ENCODE results near the gene CBX3. TPM values are rescaled to one million over a fixed set of nuclear protein-coding genes. Genes with fewer than 3 reads are reported as not detected.

Gene CBX3
- total RNA-seq, 1 donor from 2014 or later: 32.1 TPM

- no peak for TF ChIP-seq CTCF (IDR thresholded peaks at IDR 0.05)
These were observed 15.7 kb upstream of the CBX3 start for GRCh38 chr7:26185844-26186180.

GRCh38 chr7:26186364-26187311 is 14.9 kb upstream of the CBX3 start:
- no peak for TF ChIP-seq CTCF (IDR thresholded peaks at IDR 0.05)
- H3K4me3 ChIP-seq: no peak overlapping the region
- H3K27me3 ChIP-seq: no peaks in the 10 kb centered on the region
- peaks cover 0 to 12% of the 10 kb centered on the region in 2 donors for H3K4me1 ChIP-seq
- intact Hi-C loops (cut with DNase I): no loop called here
- no peaks in the 10 kb centered on the region for H3K9me3 ChIP-seq
- peaks cover 34 to 53% of the 10 kb centered on the region in 2 donors for H3K36me3 ChIP-seq
- DNase-seq (ENCODE audit: low spot score in 2 of 2): no peak
- peak overlapping the region in 1 of 2 donors; percentile 30 for H3K27ac ChIP-seq

More at GRCh38 chr7:26185844-26186180, 15.7 kb upstream of the CBX3 start:
- no peak overlapping the region for H3K27ac ChIP-seq
- intact Hi-C loops (cut with DNase I): no loop called here
- no peak for DNase-seq (ENCODE audit: low spot score in 2 of 2)
- no peaks in the 10 kb centered on the region for H3K27me3 ChIP-seq
- no peak overlapping the region for H3K4me3 ChIP-seq
- H3K9me3 ChIP-seq: no peaks in the 10 kb centered on the region
- H3K36me3 ChIP-seq: peaks cover 26 to 44% of the 10 kb centered on the region in 2 donors
- peaks cover 0 to 6% of the 10 kb centered on the region in 2 donors for H3K4me1 ChIP-seq

GRCh38 chr7:26187380-26188205 is 14.0 kb upstream of the CBX3 start:
- Histone ChIP-seq H3K4me1 (peaks cover 0 to 16% of the 10 kb centered on the region in 2 donors), H3K36me3 (peaks cover 44 to 62% of the 10 kb centered on the region in 2 donors)
- TF ChIP-seq CTCF (IDR thresholded peaks at IDR 0.05): no peak

GRCh38 chr7:26188206-26188956 is 13.2 kb upstream of the CBX3 start:
- Histone ChIP-seq H3K4me3 (no peak overlapping the region), H3K27ac (no peak overlapping the region), H3K4me1 (peaks cover 0 to 21% of the 10 kb centered on the region in 2 donors), H3K27me3 (no peaks in the 10 kb centered on the region), H3K9me3 (no peaks in the 10 kb centered on the region), H3K36me3 (peaks cover 52 to 70% of the 10 kb centered on the region in 2 donors)
- DNase-seq (ENCODE audit: low spot score in 2 of 2): no peak
- TF ChIP-seq CTCF (IDR thresholded peaks at IDR 0.05): no peak
- intact Hi-C loops (cut with DNase I): no loop called here

More at GRCh38 chr7:26187380-26188205, 14.0 kb upstream of the CBX3 start:
- no peaks in the 10 kb centered on the region for H3K9me3 ChIP-seq
- intact Hi-C loops (cut with DNase I): no loop called here
- no peaks in the 10 kb centered on the region for H3K27me3 ChIP-seq
- H3K4me3 ChIP-seq: no peak overlapping the region
- DNase-seq (ENCODE audit: low spot score in 2 of 2): no peak
- no peak overlapping the region for H3K27ac ChIP-seq

- intact Hi-C loops (cut with DNase I): no loop called here
- Histone ChIP-seq H3K4me3 (no peak overlapping the region), H3K27me3 (no peaks in the 10 kb centered on the region), H3K9me3 (no peaks in the 10 kb centered on the region), H3K27ac (no peak overlapping the region), H3K36me3 (peaks cover 58 to 77% of the 10 kb centered on the region in 2 donors), H3K4me1 (peaks cover 0 to 26% of the 10 kb centered on the region in 2 donors)
- no peak for TF ChIP-seq CTCF (IDR thresholded peaks at IDR 0.05)
- DNase-seq (ENCODE audit: low spot score in 2 of 2): no peak
These were observed 12.5 kb upstream of the CBX3 start for GRCh38 chr7:26188957-26189541.
